ENCODE results near the gene UBQLN2.

DNA sequence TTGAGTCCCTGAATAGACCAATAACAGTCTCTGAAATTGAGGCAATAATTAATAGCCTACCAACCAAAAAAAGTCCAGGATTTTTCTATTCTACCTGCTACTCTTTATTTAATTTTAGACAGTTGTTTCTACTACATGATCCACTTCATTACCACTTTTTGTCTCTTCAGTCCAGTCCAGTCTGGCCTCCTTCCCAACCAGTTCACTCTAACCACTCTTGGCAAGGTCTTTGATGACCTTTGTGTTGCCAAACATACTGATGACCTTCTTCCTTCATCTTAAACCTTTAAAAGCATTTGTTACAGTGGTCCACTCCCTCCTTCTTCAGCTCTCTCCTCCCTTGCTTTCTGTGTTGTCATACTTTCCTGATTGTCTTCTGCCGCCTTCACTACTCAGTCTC is 12.8 kb upstream of the UBQLN2 start:
- no peak for TF ChIP-seq POLR2A (IDR thresholded peaks at IDR 0.05; ENCODE audit: low read depth, low read length)
- no peak for TF ChIP-seq TAF1 (IDR thresholded peaks at IDR 0.05; ENCODE audit: low read depth, low read length)
- TF ChIP-seq POLR2AphosphoS5 (IDR thresholded peaks at IDR 0.05; ENCODE audit: low read depth, low read length) = no peak
- TF ChIP-seq SPI1 (IDR thresholded peaks at IDR 0.05; ENCODE audit: low read depth, low read length) = no peak
- no peak for TF ChIP-seq PAX5 (IDR thresholded peaks at IDR 0.05; ENCODE audit: insufficient read depth, low read length, severe bottlenecking)
- no peak for TF ChIP-seq POU2F2 (IDR thresholded peaks at IDR 0.05; ENCODE audit: low read depth, low read length)

All from GM12891 (cell line).